GM21737 (cell line): ENCODE results near the gene RREB1.
"Not testable (repeated sequence)": the region's sequence is repeated elsewhere in the genome, so short reads cannot be mapped to it uniquely, and the experiment has no call there.

ENCODE experiments used
- ATAC-seq: cut with Tn5 transposase; IDR thresholded peaks from one replicate; pipeline ENCODE4 v1.9.1; 2021; ENCODE audit warnings: mild to moderate bottlenecking, moderate library complexity; ENCODE audit not compliant: unreplicated experiment

The RREB1 gene

GRCh38 chr6:7142228-7142801 is 34.6 kb downstream of the RREB1 start:
- no peak for ATAC-seq

GRCh38 chr6:7142918-7143475 is 35.2 kb downstream of the RREB1 start:
- no peak for ATAC-seq

- ATAC-seq = no peak
Measured at GRCh38 chr6:7143476-7143974, 35.8 kb downstream of the RREB1 start.

- no peak for ATAC-seq
Measured at GRCh38 chr6:7144872-7145584, 37.3 kb downstream of the RREB1 start.

- ATAC-seq = no peak
Measured at GRCh38 chr6:7145585-7145884, 37.8 kb downstream of the RREB1 start.

- peak; percentile 46 for ATAC-seq
Measured at GRCh38 chr6:7145885-7146828, 38.4 kb downstream of the RREB1 start.

GRCh38 chr6:7147051-7147671 is 39.4 kb downstream of the RREB1 start:
- no peak for ATAC-seq

- no peak for ATAC-seq
Measured at GRCh38 chr6:7148100-7148822, 40.5 kb downstream of the RREB1 start.

GRCh38 chr6:7150381-7151064 is 42.8 kb downstream of the RREB1 start:
- no peak for ATAC-seq

- no peak for ATAC-seq
Measured at GRCh38 chr6:7151381-7151780, 43.6 kb downstream of the RREB1 start.

- ATAC-seq = no peak
Measured at GRCh38 chr6:7152462-7152861, 44.7 kb downstream of the RREB1 start.

GRCh38 chr6:7153789-7154188 is 46.0 kb downstream of the RREB1 start:
- no peak for ATAC-seq

- ATAC-seq = peak; percentile 66
Measured at GRCh38 chr6:7154341-7155139, 46.8 kb downstream of the RREB1 start.

- ATAC-seq = peak; percentile 38
Measured at GRCh38 chr6:7155871-7156579, 48.3 kb downstream of the RREB1 start.

- no peak for ATAC-seq
Measured at GRCh38 chr6:7156643-7157278, 49.0 kb downstream of the RREB1 start.

- not testable (repeated sequence) for ATAC-seq
Measured at GRCh38 chr6:7157307-7157706, 49.5 kb downstream of the RREB1 start.

- ATAC-seq = no peak
Measured at GRCh38 chr6:7157752-7158616, 50.2 kb downstream of the RREB1 start.
